ENCODE results near the gene AP4E1. TPM values are rescaled to one million over a fixed set of nuclear protein-coding genes. Genes with fewer than 3 reads are reported as not detected.

AP4E1 gene
- total and polyA plus RNA-seq, 2 of the 8 experiments (the other 6 are each of a cell fraction or from before 2014, with no cell fraction given): 1.4 to 10.9 TPM

GRCh38 chr15:50872832-50873426 is 35.6 kb upstream of the AP4E1 start (continued):
- TF ChIP-seq SAP30 (IDR thresholded peaks at IDR 0.05; ENCODE audit: insufficient read depth, insufficient replicate concordance, low read length) (no peak), CEBPB (IDR thresholded peaks at IDR 0.05; ENCODE audit: low read depth, low read length) (no peak)
- TF ChIP-seq, protein P1, sequence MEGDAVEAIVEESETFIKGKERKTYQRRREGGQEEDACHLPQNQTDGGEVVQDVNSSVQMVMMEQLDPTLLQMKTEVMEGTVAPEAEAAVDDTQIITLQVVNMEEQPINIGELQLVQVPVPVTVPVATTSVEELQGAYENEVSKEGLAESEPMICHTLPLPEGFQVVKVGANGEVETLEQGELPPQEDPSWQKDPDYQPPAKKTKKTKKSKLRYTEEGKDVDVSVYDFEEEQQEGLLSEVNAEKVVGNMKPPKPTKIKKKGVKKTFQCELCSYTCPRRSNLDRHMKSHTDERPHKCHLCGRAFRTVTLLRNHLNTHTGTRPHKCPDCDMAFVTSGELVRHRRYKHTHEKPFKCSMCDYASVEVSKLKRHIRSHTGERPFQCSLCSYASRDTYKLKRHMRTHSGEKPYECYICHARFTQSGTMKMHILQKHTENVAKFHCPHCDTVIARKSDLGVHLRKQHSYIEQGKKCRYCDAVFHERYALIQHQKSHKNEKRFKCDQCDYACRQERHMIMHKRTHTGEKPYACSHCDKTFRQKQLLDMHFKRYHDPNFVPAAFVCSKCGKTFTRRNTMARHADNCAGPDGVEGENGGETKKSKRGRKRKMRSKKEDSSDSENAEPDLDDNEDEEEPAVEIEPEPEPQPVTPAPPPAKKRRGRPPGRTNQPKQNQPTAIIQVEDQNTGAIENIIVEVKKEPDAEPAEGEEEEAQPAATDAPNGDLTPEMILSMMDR (IDR thresholded peaks at IDR 0.05; ENCODE audit: control extremely low read depth in 1 of 3, insufficient read depth in 1 of 3, low read depth in 1 of 3, low read length in 3 of 3): no peak
